ENCODE measurements around the gene ASB2. TPM values are rescaled to one million over a fixed set of nuclear protein-coding genes. Genes with fewer than 3 reads are reported as not detected.

The ASB2 gene
- total and polyA plus RNA-seq, 10 donors = 6.6 to 18.0 (median 11.3) TPM

DNA sequence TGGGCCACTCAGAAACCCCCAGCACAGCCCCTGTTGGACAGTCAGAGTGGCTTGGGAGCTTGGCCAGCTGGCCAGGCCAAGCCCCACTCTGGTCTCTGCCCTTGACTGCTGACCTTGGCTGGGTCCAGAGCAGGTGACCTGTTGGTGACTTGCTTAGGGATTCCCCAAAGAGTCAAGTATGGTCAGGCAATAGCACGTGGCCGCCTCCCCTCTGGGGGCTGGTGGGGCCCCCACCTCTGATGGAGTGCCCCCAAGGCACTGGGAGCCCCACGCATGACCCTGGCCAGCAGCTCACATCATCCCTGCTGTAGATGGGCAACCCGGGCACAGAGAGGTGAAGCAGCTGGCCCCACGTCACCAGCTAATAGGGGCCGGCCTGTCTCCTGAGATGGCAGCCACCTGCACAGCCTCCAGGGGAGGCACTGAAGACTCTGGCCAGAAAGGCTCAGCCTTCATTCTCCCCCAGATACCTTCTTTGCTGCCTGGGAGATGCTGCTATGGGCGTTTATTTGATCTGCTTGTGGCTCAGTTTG, 22.6 kb upstream of the ASB2 start:
- DNase-seq = no peak
- 56 to 100% (median 82%) methylated on average over 3 to 7 of the region's 7 CpGs for WGBS, 5 donors
- Histone ChIP-seq H3K27ac (no peak overlapping the region), H3K9me3 (no peaks in the 10 kb centered on the region), H3K4me3 (no peak overlapping the region), H3K27me3 (replicated peaks in 1 of 7) (peaks cover 0 to 73% (median 11%) of the 10 kb centered on the region in 7 donors), H3K36me3 (no peaks in the 10 kb centered on the region), H3K4me1 (peaks cover 0 to 11% (median 8%) of the 10 kb centered on the region in 6 donors)
- TF ChIP-seq POLR2AphosphoS5 (IDR thresholded peaks at IDR 0.05) = no peak
- TF ChIP-seq POLR2A (IDR thresholded peaks at IDR 0.05) = no peak
- intact Hi-C loops (cut with DNase I; ENCODE audit: low total_unique reads) = no loop called here

DNA sequence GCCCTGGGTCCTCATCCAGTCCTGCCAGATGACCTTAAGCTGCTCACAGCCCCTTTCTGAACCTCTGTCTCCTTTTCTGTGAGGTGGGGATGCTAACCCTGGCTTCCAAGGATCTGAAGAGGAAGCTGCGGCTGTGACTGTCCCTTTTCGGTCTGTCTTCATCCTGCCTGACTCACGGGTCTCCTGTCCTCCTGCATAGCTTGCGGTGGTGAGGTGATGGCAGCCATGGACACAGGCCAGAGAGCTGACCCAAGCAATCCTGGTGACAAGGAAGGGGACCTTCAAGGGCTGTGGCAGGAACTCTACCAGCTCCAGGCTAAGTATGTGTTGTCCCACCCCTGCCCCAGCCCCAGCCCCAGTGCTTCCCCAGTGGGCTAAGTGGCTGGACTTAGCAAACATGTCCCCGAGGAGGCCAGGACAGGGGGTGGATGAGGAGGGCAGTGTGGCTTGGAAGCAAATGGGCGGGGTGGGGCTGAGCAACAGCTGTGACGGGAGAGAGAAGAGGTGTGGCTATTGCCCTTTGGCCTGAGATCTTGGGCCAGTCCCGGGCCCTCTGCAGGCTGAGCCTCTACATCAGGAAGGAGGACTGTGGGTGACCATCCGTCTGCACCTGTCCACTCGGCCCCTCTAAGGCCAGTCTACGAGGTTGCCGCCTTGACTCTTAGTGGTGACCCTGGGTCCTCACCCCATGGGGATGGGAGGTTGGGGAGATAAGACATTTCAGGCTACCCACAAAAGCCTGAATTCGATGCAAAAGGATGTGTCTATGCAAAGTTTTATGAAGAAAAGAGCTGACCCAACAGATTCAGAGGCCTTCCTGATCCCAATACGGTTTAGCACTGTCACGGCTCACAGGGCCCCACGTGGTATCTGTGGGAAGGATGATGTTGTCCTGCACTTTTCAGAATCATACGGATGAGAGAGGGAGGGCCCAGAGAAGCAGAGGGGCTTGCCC, 21.8 kb upstream of the ASB2 start:
- no peak for TF ChIP-seq POLR2AphosphoS5 (IDR thresholded peaks at IDR 0.05)
- intact Hi-C loops (cut with DNase I; ENCODE audit: low total_unique reads) = no loop called here
- peaks cover 0 to 71% (median 11%) of the 10 kb centered on the region in 7 donors for H3K27me3 ChIP-seq (replicated peaks in 1 of 7)
- H3K36me3 ChIP-seq = no peaks in the 10 kb centered on the region
- WGBS, 5 donors = 76 to 86% (median 82%) methylated on average over 12 to 17 of the region's 17 CpGs
- H3K9me3 ChIP-seq = no peaks in the 10 kb centered on the region
- H3K4me1 ChIP-seq = peaks cover 0 to 11% (median 8%) of the 10 kb centered on the region in 6 donors
- H3K27ac ChIP-seq = no peak overlapping the region
- no peak for DNase-seq
- H3K4me3 ChIP-seq = no peak overlapping the region

DNA sequence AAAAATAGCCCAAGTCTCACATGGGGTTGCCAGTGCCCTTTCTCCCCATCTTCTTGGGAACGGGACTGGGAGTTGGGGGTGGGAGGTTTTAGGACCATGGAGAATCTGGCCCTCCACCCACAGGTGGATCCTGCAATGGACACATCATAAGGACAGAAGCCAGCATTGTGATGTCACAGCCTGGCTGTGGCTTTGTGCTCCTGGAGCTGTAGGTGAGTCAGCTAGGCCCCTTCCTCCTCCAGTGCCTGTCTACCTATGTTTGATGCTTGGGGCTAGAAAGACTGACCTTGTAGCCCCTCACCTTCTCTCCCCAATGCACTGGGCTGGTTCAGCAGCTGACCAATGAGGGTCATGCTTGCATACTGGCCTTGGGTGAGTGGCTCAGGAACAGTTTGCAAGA, 20.7 kb upstream of the ASB2 start, which contains the start of gene CCDC197:
TSS of gene CCDC197 (plus strand) at position 220 of the 400 bp plus-strand sequence. CDS start 831 bp downstream, outside the sequence.
- Histone ChIP-seq H3K9me3 (no peaks in the 10 kb centered on the region), H3K36me3 (no peaks in the 10 kb centered on the region), H3K4me1 (peaks cover 0 to 11% (median 8%) of the 10 kb centered on the region in 6 donors), H3K27ac (no peak within 1 kb of the TSS), H3K4me3 (no peak within 1 kb of the TSS), H3K27me3 (replicated peaks in 1 of 7) (peaks cover 0 to 60% (median 11%) of the 10 kb centered on the region in 7 donors)
- DNase-seq = no peak
- 79 to 95% (median 81%) methylated on average over 1 of the region's 1 CpG for WGBS, 5 donors
- intact Hi-C loops (cut with DNase I; ENCODE audit: low total_unique reads) = no loop called here
- TF ChIP-seq POLR2AphosphoS5 (IDR thresholded peaks at IDR 0.05) (no peak), POLR2A (IDR thresholded peaks at IDR 0.05) (no peak)
- TF ChIP-seq, protein P1, sequence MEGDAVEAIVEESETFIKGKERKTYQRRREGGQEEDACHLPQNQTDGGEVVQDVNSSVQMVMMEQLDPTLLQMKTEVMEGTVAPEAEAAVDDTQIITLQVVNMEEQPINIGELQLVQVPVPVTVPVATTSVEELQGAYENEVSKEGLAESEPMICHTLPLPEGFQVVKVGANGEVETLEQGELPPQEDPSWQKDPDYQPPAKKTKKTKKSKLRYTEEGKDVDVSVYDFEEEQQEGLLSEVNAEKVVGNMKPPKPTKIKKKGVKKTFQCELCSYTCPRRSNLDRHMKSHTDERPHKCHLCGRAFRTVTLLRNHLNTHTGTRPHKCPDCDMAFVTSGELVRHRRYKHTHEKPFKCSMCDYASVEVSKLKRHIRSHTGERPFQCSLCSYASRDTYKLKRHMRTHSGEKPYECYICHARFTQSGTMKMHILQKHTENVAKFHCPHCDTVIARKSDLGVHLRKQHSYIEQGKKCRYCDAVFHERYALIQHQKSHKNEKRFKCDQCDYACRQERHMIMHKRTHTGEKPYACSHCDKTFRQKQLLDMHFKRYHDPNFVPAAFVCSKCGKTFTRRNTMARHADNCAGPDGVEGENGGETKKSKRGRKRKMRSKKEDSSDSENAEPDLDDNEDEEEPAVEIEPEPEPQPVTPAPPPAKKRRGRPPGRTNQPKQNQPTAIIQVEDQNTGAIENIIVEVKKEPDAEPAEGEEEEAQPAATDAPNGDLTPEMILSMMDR (IDR thresholded peaks at IDR 0.05 in 8 of 11, conservative IDR thresholded peaks at IDR 0.05 in 3 of 11) = no peak

DNA sequence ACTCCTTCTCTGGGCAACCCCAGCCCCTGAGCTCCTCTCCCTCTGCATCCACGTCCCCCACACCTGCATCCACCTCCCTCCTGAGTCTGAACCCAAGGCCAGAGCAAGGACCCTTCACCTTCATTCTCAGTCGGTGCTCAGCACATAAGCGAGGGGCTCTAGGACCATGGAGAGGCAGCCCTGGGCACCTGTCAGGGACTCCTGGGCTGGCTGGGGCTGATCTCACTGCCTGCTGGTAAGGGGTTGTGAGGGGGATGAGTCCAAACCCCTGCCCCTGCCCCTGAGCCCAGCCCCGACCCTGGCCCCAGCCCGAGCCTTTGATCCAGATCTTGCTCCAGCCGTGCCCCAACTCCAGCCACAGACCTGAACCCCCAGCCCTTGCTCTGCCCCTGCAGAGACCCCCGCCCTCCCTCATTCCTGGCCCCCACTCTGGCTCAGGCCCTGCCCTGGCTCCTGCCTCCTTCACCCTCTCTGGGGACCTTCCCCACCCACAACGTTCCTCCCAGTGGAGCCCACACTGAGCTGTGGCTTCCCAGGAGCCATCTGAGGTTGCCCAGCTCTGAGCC, 19.8 kb upstream of the ASB2 start:
- TF ChIP-seq POLR2AphosphoS5 (IDR thresholded peaks at IDR 0.05) (no peak), POLR2A (IDR thresholded peaks at IDR 0.05) (no peak)
- TF ChIP-seq, protein P1 (IDR thresholded peaks at IDR 0.05 in 8 of 11, conservative IDR thresholded peaks at IDR 0.05 in 3 of 11) = no peak
- DNase-seq = no peak
- Histone ChIP-seq H3K27me3 (replicated peaks in 1 of 7) (peaks cover 0 to 52% (median 8%) of the 10 kb centered on the region in 7 donors), H3K36me3 (no peaks in the 10 kb centered on the region), H3K9me3 (no peaks in the 10 kb centered on the region), H3K27ac (no peak overlapping the region), H3K4me3 (no peak overlapping the region), H3K4me1 (peaks cover 0 to 2% (median 0%) of the 10 kb centered on the region in 6 donors)
- intact Hi-C loops (cut with DNase I; ENCODE audit: low total_unique reads) = no loop called here
- 67 to 71% (median 68%) methylated on average over 7 to 8 of the region's 8 CpGs for WGBS, 5 donors
